ENCODE data around the gene MGARP.
A peak's percentile ranks its signal among the peaks of the same experiment; 100 is the strongest.

The MGARP gene

DNA sequence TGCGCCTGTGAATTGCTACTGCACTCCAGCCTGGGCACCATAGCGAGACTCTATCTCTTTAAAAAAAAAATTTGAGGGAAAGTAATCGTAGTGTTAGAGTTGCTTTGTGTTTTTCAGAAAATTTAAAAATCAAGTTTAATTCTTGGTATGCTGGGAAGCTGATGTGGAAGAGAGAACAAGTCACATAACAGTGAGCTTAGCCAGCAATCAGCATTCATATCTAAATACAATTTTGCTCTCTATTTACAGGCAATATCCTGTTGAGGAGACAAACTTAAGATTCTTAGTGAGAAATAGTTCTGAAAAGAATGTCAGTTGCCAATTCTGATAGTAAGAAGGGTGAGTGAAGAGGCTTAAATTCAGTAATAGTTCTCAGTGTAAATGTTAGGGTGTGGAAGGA lies 31.9 kb upstream of the MGARP start:
- POLR2A ChIA-PET = interaction anchor here (0.8 to 5.0 kb wide), 2 partner anchors 10 to 245 kb away, joined by 3 to 41 read pairs; partner anchors contain the start of genes NAA15 and NDUFC1
- DNase-seq (ENCODE audit: extremely low spot score) = no peak
- CTCF ChIA-PET = interaction anchor here (0.9 kb wide), 1 partner anchor 11 kb away, joined by 6 read pairs; the partner anchor contains the start of gene NAA15
- no peak for TF ChIP-seq ZNF384 (IDR thresholded peaks at IDR 0.05)
- TF ChIP-seq L3MBTL2 (conservative IDR thresholded peaks at IDR 0.05) = no peak
- no peak for TF ChIP-seq FOXA1 (IDR thresholded peaks at IDR 0.05)
- no peak for TF ChIP-seq ELF4 (IDR thresholded peaks at IDR 0.05)
- no peak for TF ChIP-seq TARDBP (IDR thresholded peaks at IDR 0.05)
- TF ChIP-seq, protein P1, sequence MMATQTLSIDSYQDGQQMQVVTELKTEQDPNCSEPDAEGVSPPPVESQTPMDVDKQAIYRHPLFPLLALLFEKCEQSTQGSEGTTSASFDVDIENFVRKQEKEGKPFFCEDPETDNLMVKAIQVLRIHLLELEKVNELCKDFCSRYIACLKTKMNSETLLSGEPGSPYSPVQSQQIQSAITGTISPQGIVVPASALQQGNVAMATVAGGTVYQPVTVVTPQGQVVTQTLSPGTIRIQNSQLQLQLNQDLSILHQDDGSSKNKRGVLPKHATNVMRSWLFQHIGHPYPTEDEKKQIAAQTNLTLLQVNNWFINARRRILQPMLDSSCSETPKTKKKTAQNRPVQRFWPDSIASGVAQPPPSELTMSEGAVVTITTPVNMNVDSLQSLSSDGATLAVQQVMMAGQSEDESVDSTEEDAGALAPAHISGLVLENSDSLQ (IDR thresholded peaks at IDR 0.05) = no peak
- TF ChIP-seq SP1 (IDR thresholded peaks at IDR 0.05) = no peak
- TF ChIP-seq HDGF (IDR thresholded peaks at IDR 0.05; ENCODE audit: borderline replicate concordance) = no peak
- no peak for TF ChIP-seq BHLHE40 (IDR thresholded peaks at IDR 0.05; ENCODE audit: borderline replicate concordance)
- TF ChIP-seq CTBP1 (IDR thresholded peaks at IDR 0.05; ENCODE audit: borderline replicate concordance) = no peak
- TF ChIP-seq FOXM1 (IDR thresholded peaks at IDR 0.05; ENCODE audit: borderline replicate concordance) = no peak
- no peak for TF ChIP-seq LEF1 (IDR thresholded peaks at IDR 0.05; ENCODE audit: borderline replicate concordance)
- no peak for TF ChIP-seq NFRKB (IDR thresholded peaks at IDR 0.05)
- no peak for TF ChIP-seq SUZ12 (IDR thresholded peaks at IDR 0.05)
- TF ChIP-seq ARNT (IDR thresholded peaks at IDR 0.05) = no peak
- TF ChIP-seq FOXK2 (IDR thresholded peaks at IDR 0.05) = no peak

DNA sequence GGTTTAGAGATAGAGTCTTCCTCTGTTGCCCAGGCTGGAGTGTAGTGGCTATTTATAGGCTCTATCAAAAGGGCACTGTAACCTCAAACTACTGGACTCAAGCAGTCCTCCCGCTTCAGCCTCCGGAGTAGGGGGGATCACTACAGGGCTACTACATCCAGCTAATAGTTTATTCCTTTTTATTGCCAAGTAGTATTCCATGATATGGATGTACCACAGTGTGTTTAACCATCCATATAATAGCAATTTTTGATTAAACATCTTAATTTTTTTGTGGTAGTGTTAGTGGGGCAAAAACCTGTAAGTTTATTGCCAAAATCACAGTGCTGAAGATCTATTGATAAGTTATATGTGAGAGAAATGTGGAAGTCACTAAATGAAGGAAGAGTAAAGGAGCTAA lies 24.9 kb upstream of the MGARP start:
- POLR2A ChIA-PET = interaction anchor here (0.7 kb wide), 1 partner anchor 9 kb away, joined by 3 read pairs; no protein-coding TSS in a partner anchor
- no peak for DNase-seq (ENCODE audit: extremely low spot score)
- TF ChIP-seq TARDBP (IDR thresholded peaks at IDR 0.05) (no peak), NFRKB (IDR thresholded peaks at IDR 0.05) (no peak), ELF4 (IDR thresholded peaks at IDR 0.05) (no peak)
- CTCF ChIA-PET = no interaction called here

DNA sequence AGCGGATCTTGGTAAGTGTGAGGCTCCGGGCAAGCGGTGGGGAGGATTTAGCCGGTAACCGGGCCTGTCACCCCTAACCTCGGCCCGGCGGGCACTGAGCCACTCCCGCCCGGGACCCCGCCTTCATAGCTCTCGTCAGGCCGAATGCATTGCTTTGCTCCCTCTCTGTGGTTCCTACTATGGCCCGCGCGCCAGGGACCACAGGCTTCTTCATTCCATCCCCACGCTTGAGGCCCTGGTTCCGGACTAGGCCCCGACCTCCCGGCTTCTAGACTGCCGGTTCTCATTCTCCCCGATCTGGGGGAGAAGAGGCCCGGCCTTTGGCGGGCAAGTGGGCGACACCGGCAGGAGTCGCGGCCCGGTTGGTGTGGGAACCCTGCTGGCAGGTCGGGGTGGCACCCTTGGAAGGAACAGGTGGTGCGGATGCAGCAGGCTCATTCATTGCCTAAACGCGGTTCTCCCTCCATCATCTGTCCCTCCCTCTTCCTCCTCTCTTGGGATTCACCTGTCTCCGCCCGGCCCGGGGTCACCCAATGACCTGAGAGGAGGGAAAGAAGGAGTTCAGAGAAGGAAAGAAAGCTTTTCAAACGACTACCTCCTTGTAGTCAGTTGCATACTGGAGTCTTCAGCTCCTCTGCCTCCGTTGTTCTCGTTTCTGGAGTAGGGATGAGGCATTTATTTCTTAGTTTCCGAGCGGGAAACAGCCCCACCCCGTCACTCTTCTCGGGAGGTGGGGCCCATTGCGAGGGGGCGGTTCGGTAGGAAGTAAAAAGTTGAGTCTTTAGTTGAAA lies 22.0 kb upstream of the MGARP start, which contains the start of gene NDUFC1:
Gene NDUFC1, minus strand, starts transcription at position 657 of the 791 bp plus-strand sequence. CDS start 6,679 bp downstream, outside the sequence.
- POLR2A ChIA-PET = interaction anchor here (0.9 to 3.6 kb wide), 18 partner anchors 9 to 287 kb away, joined by 3 to 50 read pairs (median 7); partner anchors contain the start of genes ELF2, MGARP, NOCT and RAB33B
- CTCF ChIA-PET = interaction anchor here (0.5 to 2.8 kb wide), 7 partner anchors 20 to 329 kb away, joined by 3 to 14 read pairs (median 3); no protein-coding TSS in a partner anchor
- TF ChIP-seq CTBP1 (IDR thresholded peaks at IDR 0.05; ENCODE audit: borderline replicate concordance) (no peak), FOXK2 (IDR thresholded peaks at IDR 0.05) (no peak), L3MBTL2 (conservative IDR thresholded peaks at IDR 0.05) (no peak), FOXM1 (IDR thresholded peaks at IDR 0.05; ENCODE audit: borderline replicate concordance) (no peak), SUZ12 (IDR thresholded peaks at IDR 0.05) (no peak), SP1 (IDR thresholded peaks at IDR 0.05) (no peak)
- TF ChIP-seq, protein P1 (IDR thresholded peaks at IDR 0.05) = peak; percentile 63
- DNase-seq (ENCODE audit: extremely low spot score) = peak; percentile 38

DNA sequence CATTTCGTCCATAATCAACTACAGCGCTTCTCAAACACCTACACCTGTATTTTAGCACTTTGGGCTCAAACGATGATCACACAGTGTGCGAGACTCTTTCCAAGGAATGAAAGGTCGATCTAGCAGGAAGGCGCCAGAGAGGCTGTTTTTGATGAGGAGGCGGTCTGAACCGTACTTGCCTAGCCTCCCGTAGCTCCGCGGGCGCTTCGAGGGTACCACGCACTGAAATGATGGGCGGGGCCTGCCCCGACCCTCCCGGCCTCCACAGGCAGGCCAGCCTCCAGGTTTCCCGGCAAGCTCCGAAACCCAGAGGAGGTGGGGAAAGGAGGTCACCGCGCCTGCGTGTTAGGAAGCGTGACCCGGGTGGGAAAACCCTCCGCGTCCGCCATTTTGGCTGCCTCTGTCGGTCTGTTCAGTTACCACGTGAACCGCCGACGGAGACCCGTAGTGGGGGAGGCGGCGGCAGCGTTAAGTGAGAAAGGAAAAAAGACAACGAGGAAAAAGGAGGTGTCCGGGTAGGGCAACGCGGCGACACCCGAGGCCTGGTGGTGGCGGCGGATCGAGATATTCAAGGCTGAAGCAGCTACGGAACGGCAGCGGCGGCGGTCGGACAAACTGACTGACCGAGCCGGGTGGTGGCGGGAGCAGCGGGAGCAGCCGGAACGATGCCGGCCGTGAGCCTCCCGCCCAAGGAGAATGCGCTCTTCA lies 21.2 kb upstream of the MGARP start, which contains the start of gene NAA15:
Gene NAA15, plus strand, starts transcription at position 393 of the 708 bp plus-strand sequence. Its CDS starts 273 bp downstream, at position 666.
- POLR2A ChIA-PET = interaction anchor here (0.6 to 3.6 kb wide), 57 partner anchors 9 to 332 kb away, joined by 3 to 50 read pairs (median 4); partner anchors contain the start of genes ELF2, MGARP, NOCT and RAB33B
- TF ChIP-seq, protein P1 (IDR thresholded peaks at IDR 0.05) = peak; percentile 92
- TF ChIP-seq HDGF (IDR thresholded peaks at IDR 0.05; ENCODE audit: borderline replicate concordance) = 0 out of 2 replicates have a peak, but pooled peaks have one; percentile 42
- peak; percentile 95 for TF ChIP-seq L3MBTL2 (conservative IDR thresholded peaks at IDR 0.05)
- no peak for TF ChIP-seq ELF4 (IDR thresholded peaks at IDR 0.05)
- no peak for TF ChIP-seq TARDBP (IDR thresholded peaks at IDR 0.05)
- CTCF ChIA-PET = interaction anchor here (0.5 to 2.8 kb wide), 12 partner anchors 10 to 330 kb away, joined by 3 to 14 read pairs (median 3); no protein-coding TSS in a partner anchor
- DNase-seq (ENCODE audit: extremely low spot score) = peak; percentile 93

DNA sequence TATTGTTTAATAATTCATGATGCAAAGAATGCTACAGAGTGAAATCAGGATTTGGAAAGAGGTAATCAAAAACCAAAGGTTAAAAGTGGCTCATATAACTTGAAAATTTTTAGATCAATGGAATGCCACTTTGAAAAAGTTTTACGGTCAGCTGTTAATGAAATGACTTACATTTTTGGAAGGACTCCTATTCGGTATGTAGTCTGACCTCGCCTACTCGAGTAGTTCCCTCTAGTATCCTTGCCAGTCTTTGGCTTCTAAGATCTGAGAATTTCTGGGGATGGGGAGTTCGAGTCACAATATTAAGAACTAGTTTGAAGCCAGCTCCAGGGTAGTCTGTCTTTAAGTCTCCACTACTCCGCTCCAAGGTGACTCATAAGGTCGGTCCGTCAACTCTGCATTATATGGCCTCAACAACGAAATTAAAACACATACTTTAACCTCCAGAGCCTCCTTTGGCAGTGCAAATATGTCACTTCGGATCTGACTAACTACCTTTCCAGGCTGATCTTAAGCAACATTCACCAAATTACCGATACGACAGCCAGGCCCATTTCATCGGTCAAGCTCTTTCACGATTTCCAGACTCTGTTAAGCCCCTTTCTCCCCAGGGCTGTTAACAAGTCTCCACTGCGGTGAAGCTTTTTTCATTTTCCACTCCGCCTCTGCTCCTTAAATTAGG lies 20.5 kb upstream of the MGARP start:
- CTCF ChIA-PET = interaction anchor here (0.6 to 2.8 kb wide), 10 partner anchors 11 to 331 kb away, joined by 3 to 14 read pairs (median 4); no protein-coding TSS in a partner anchor
- POLR2A ChIA-PET = interaction anchor here (0.6 to 3.6 kb wide), 55 partner anchors 8 to 333 kb away, joined by 3 to 50 read pairs (median 4); partner anchors contain the start of genes ELF2, MGARP, NOCT and RAB33B
- TF ChIP-seq L3MBTL2 (conservative IDR thresholded peaks at IDR 0.05) = no peak
- TF ChIP-seq SP1 (IDR thresholded peaks at IDR 0.05) = no peak
- DNase-seq (ENCODE audit: extremely low spot score) = no peak

Data from HEK293T (cell line).